HEK293T (cell line): ENCODE data around the gene TGM2.

Source experiments
- CTCF ChIA-PET: fragments of 350-600 bp; formaldehyde crosslinking; extraction: SDS; loops from one replicate; lab custom pipeline; 2021; ENCODE audit warnings: antibody characterized with exemption, inconsistent platforms; lab: Yijun Ruan, JAX
- POLR2A ChIA-PET: fragments of 350-600 bp; formaldehyde crosslinking; extraction: SDS; loops from one replicate; lab custom pipeline; 2020; ENCODE audit warnings: antibody characterized with exemption, inconsistent platforms; lab: Yijun Ruan, JAX
- DNase-seq: peaks from one replicate; pipeline ENCODE4 v3.0.0; 2012; ENCODE audit warnings: mixed read lengths; ENCODE audit errors: extremely low spot score
- ARNT ChIP-seq: fragments of 450-650 bp; IDR thresholded peaks from 2 replicates; pipeline ENCODE4 v1.6.1; 2017; ENCODE audit warnings: mild to moderate bottlenecking
- BHLHE40 ChIP-seq: fragments of 450-650 bp; IDR thresholded peaks from 2 replicates; pipeline ENCODE4 v1.6.1; 2016; ENCODE audit warnings: mild to moderate bottlenecking, moderate library complexity, borderline replicate concordance
- CTBP1 ChIP-seq: fragments of 450-650 bp; IDR thresholded peaks from 2 replicates; pipeline ENCODE4 v1.6.1; 2016; ENCODE audit warnings: borderline replicate concordance
- ELF4 ChIP-seq: fragments of 450-650 bp; IDR thresholded peaks from 2 replicates; pipeline ENCODE4 v1.6.1; 2017; ENCODE audit warnings: antibody characterized with exemption
- FOXA1 ChIP-seq: fragments of 450-650 bp; IDR thresholded peaks from 2 replicates; pipeline ENCODE4 v1.6.1; 2016; ENCODE audit warnings: mild to moderate bottlenecking
- FOXK2 ChIP-seq: fragments of 450-650 bp; IDR thresholded peaks from 2 replicates; pipeline ENCODE4 v1.6.1; 2016; ENCODE audit warnings: mild to moderate bottlenecking
- FOXM1 ChIP-seq: fragments of 450-650 bp; IDR thresholded peaks from 2 replicates; pipeline ENCODE4 v1.6.1; 2017; ENCODE audit warnings: mild to moderate bottlenecking, borderline replicate concordance
- HDGF ChIP-seq: fragments of 450-650 bp; IDR thresholded peaks from 2 replicates; pipeline ENCODE4 v1.6.1; 2017; ENCODE audit warnings: antibody characterized with exemption, borderline replicate concordance
- L3MBTL2 ChIP-seq: fragments of 450-650 bp; conservative IDR thresholded peaks from 2 replicates; pipeline ENCODE4 v1.6.1; 2016; ENCODE audit warnings: mild to moderate bottlenecking
- LEF1 ChIP-seq: fragments of 450-650 bp; IDR thresholded peaks from 2 replicates; pipeline ENCODE4 v1.6.1; 2017; ENCODE audit warnings: mild to moderate bottlenecking, borderline replicate concordance
- NFRKB ChIP-seq: fragments of 450-650 bp; IDR thresholded peaks from 2 replicates; pipeline ENCODE4 v1.6.1; 2016; ENCODE audit warnings: mild to moderate bottlenecking, moderate library complexity
- SP1 ChIP-seq: fragments of 450-650 bp; IDR thresholded peaks from 2 replicates; pipeline ENCODE4 v1.6.1; 2017
- SUZ12 ChIP-seq: fragments of 450-650 bp; IDR thresholded peaks from 2 replicates; pipeline ENCODE4 v1.6.1; 2016; ENCODE audit warnings: mild to moderate bottlenecking
- TARDBP ChIP-seq: fragments of 450-650 bp; IDR thresholded peaks from 2 replicates; pipeline ENCODE4 v1.6.1; 2016
- ZNF384 ChIP-seq: fragments of 450-650 bp; IDR thresholded peaks from 2 replicates; pipeline ENCODE4 v1.6.1; 2016
- TF ChIP-seq, protein P1 (sequence below): fragments of 450-650 bp; IDR thresholded peaks from 2 replicates; pipeline ENCODE4 v1.6.1; 2016

TGM2 gene

DNA sequence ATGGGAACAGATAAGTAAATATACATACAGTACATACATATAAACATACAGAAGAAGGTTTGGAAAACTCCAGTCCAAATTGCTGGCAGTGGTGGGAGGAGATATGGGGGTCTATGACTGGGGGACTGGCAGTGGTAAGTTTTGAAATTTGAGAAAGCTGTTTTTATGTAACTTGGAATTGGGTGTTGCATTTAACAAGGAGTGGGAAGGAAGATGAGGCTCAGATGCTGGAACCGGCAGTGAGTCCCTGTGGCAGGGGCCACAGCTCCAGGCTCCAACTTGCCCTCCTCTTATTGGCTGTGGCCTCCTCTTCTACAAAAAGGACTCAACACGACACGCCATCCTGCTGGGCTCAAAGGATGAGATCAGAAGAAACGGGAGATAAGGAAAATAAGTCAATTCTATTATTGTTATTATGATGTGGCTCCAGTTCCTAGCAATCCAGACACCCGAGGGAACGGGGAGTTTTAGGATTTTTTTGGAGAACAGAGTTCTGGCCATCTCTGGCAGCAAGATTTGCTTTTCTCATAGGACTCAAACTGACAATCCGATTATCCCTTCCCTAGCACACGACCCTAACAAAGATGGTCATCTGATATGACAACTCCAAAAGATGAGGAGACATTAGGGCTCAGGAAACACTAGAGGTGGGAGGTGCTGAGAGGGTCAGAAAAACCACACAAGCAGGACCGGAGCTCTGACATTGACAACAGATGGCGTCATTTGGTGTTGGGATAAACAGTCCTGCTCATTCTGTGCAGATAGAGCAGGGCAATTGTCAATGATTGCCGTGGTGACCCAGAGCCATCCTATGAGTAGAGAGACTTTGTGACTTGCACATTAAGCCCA lies 6.0 kb upstream of the TGM2 start:
- ChIA-PET POLR2A (no interaction called here), CTCF (no interaction called here)
- no peak for TF ChIP-seq ELF4
- TF ChIP-seq BHLHE40, result no peak
- TF ChIP-seq, protein P1, sequence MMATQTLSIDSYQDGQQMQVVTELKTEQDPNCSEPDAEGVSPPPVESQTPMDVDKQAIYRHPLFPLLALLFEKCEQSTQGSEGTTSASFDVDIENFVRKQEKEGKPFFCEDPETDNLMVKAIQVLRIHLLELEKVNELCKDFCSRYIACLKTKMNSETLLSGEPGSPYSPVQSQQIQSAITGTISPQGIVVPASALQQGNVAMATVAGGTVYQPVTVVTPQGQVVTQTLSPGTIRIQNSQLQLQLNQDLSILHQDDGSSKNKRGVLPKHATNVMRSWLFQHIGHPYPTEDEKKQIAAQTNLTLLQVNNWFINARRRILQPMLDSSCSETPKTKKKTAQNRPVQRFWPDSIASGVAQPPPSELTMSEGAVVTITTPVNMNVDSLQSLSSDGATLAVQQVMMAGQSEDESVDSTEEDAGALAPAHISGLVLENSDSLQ, result no peak
- TF ChIP-seq LEF1, result no peak
- no peak for DNase-seq

DNA sequence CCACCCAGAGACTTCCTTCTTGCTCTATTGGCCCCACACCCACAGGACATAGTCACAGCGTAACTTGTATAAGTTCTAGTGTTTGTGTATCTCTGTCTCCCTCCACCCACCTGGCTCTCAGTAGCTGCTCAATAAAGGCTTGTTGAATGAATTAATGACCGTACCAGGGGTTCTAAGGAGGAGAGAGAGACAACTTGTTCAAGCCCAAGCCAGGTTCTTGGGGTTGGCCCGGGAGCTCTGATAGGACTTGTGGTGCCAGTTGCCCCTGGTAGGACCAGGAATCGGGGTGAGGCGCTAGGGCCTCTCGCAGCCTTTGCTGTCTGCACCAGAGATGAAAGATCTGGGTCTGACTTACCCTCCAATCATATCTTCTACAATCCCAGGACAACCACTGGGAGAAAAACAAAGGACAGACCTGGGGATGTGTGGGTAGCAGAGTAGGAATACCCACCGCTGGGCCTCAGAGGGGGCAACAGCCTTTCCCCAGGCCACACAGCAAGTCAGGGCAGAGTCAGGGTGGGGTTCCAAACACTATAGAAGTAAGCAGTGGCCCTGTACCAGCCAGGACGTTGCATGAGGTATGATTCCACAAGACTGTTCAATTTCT lies 5.3 kb upstream of the TGM2 start:
- no peak for DNase-seq
- TF ChIP-seq FOXK2, result no peak
- TF ChIP-seq, protein P1, result no peak
- TF ChIP-seq BHLHE40, result no peak
- TF ChIP-seq NFRKB, result no peak
- no peak for TF ChIP-seq TARDBP
- TF ChIP-seq ELF4, result no peak
- TF ChIP-seq L3MBTL2, result no peak
- TF ChIP-seq FOXM1, result no peak
- no peak for TF ChIP-seq ARNT
- TF ChIP-seq SUZ12, result no peak
- no peak for TF ChIP-seq SP1
- TF ChIP-seq HDGF, result no peak
- TF ChIP-seq FOXA1, result no peak
- TF ChIP-seq ZNF384, result no peak
- ChIA-PET CTCF (no interaction called here), POLR2A (no interaction called here)

DNA sequence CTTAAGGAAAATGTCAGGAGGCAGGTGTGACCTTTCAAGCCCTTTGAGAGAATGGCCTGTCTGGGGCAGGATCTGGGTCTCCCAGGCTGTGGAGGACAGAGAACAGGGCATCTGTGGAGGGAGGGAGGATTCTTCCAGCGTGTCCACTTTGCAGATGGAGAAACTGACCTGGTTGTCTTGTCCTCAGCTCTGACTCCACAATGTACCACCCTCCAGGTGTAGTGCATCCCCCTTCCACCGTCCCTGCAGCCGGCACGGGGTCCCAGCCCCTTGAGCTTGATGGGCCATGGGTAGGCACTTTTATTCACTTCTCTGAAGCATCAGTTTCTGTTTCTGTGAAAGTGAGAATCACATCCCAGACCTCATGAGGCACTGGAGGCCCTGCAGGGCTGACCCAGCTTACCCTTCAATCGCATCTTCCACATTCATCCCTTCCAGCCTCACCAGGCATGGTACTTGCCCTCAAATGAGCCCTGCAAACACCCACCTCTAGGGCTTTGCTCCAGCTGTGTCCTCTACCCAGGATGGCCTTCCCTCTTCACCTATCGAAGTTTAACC lies 4.6 kb upstream of the TGM2 start:
- no peak for TF ChIP-seq L3MBTL2
- TF ChIP-seq LEF1, result no peak
- no peak for TF ChIP-seq TARDBP
- TF ChIP-seq FOXA1, result no peak
- TF ChIP-seq ELF4, result no peak
- TF ChIP-seq FOXK2, result no peak
- TF ChIP-seq NFRKB, result no peak
- TF ChIP-seq CTBP1, result no peak
- TF ChIP-seq SP1, result no peak
- TF ChIP-seq, protein P1, result no peak
- no peak for TF ChIP-seq FOXM1
- no peak for TF ChIP-seq ARNT
- no peak for TF ChIP-seq ZNF384
- no peak for TF ChIP-seq BHLHE40
- TF ChIP-seq SUZ12, result no peak
- TF ChIP-seq HDGF, result no peak
- DNase-seq, result no peak
- POLR2A ChIA-PET, result no interaction called here
- CTCF ChIA-PET, result no interaction called here

DNA sequence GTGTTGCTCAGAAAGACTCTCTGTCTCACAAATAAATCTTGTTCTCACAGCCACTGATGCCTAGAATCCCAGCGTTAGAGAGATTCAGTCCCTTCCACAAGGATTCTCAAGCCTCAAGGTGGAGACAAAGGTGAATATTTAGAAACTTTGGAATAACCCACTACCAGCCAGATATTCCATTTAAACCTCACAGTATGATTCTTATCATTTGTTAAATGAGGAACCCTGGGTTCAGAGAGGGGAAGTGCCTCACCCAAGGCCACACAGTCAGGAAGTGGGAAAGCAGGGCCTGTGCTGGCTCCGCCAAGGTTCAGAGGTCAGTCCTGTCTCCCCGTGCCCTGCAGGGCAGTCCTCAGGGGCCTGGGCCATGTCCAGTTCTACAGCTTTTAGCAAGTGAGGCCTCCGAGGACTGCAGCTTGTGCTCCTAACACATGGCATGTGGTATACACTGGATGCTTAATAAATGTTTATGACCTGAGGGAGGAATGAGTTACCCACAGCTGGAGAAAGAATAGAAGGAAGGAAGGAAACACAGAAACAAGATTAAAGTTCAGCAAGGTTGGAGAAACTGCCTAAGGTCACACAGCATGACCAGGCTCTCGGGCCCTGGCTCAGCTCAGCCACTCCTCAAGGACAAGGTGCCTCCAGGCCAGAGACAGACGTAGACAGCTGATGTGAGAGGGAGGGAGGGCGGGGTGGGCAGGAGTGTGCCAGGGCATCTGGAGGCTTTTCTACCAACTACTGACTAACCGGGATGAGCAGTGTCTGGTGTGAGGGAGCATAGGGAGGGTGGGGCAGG lies 3.9 kb upstream of the TGM2 start:
- TF ChIP-seq L3MBTL2 (no peak), ZNF384 (no peak), LEF1 (no peak), SUZ12 (no peak), SP1 (no peak), FOXM1 (no peak), BHLHE40 (no peak), FOXA1 (no peak), TARDBP (no peak), HDGF (no peak), CTBP1 (no peak), NFRKB (no peak), FOXK2 (no peak)
- TF ChIP-seq, protein P1, result no peak
- ChIA-PET CTCF (interaction anchor here (1.1 kb wide), 1 partner anchor 53 kb away, joined by 3 read pairs; no protein-coding TSS in a partner anchor), POLR2A (no interaction called here)
- DNase-seq, result no peak
